PC-3 (cell line): ENCODE data around the gene ZFPL1. TPM values are rescaled to one million over a fixed set of nuclear protein-coding genes. Genes with fewer than 3 reads are reported as not detected.

ENCODE experiments used
- ATAC-seq: fragments of 200-7000 bp; cut with Tn5 transposase; 2 replicates; pipeline ENCODE4 v1.9.1; 2020; ENCODE audit warnings: mild to moderate bottlenecking, moderate library complexity
- BruUV-seq: library from RNA; stranded (reverse); fragments of 400-500 nt; replicated peaks from 2 replicates; lab custom pipeline; 2021; lab: Mats Ljungman, UMichigan
- CTCF ChIA-PET: fragments of 300-600 bp; sonication (Branson Sonifier 250); formaldehyde crosslinking; loops from one replicate; lab custom pipeline; 2022; ENCODE audit warnings: antibody characterized with exemption; lab: Charles Lee
- POLR2A ChIA-PET: fragments of 300-600 bp; sonication (Branson Sonifier 250); formaldehyde crosslinking; loops from one replicate; lab custom pipeline; 2022; ENCODE audit warnings: antibody characterized with exemption; ENCODE audit not compliant: unreplicated experiment; lab: Charles Lee
- DNase-seq: peaks from one replicate; pipeline ENCODE4 v3.0.0-alpha.2; 2015
- H2AFZ ChIP-seq: fragments of 300-600 bp; sonication (generic); 2 replicates; pipeline ENCODE4 v1.6.0; 2016; ENCODE audit warnings: antibody characterized with exemption, low read length
- H3F3A ChIP-seq: fragments of 300-600 bp; sonication (generic); one replicate; pipeline ENCODE4 v1.6.0; 2017; ENCODE audit warnings: antibody characterized with exemption, low read length, control low read depth, mild to moderate bottlenecking; ENCODE audit not compliant: unreplicated experiment
- H3K27ac ChIP-seq: fragments of 300-600 bp; sonication (generic); 2 replicates; pipeline ENCODE4 v1.5.1; 2016; ENCODE audit warnings: mild to moderate bottlenecking, low read length
- H3K27me3 ChIP-seq: fragments of 300-600 bp; sonication (generic); 2 replicates; pipeline ENCODE4 v1.6.1; 2016; ENCODE audit warnings: low read length, mixed read lengths
- H3K36me3 ChIP-seq: fragments of 300-600 bp; sonication (generic); 2 replicates; pipeline ENCODE4 v1.6.1; 2016; ENCODE audit warnings: low read depth, mixed run types, low read length, mixed read lengths
- H3K4me1 ChIP-seq: fragments of 300-600 bp; sonication (generic); 2 replicates; pipeline ENCODE4 v1.5.1; 2016; ENCODE audit warnings: low read length; ENCODE audit not compliant: insufficient read depth
- H3K4me2 ChIP-seq: fragments of 300-600 bp; sonication (generic); 2 replicates; pipeline ENCODE4 v1.6.0; 2016; ENCODE audit warnings: low read length
- H3K4me3 ChIP-seq: fragments of 300-600 bp; sonication (generic); 2 replicates; pipeline ENCODE4 v1.5.1; 2016; ENCODE audit warnings: mild to moderate bottlenecking, low read length, mixed read lengths
- H3K79me2 ChIP-seq: fragments of 300-600 bp; sonication (generic); 2 replicates; pipeline ENCODE4 v1.6.1; 2017; ENCODE audit warnings: low read length, mixed read lengths
- H3K9ac ChIP-seq: fragments of 300-600 bp; sonication (generic); 2 replicates; pipeline ENCODE4 v1.6.0; 2016; ENCODE audit warnings: mild to moderate bottlenecking, low read length
- H3K9me2 ChIP-seq: fragments of 300-600 bp; sonication (generic); replicated peaks from 2 replicates; pipeline ENCODE4 v1.6.1; 2016; ENCODE audit warnings: mixed run types, low read length, mixed read lengths
- H3K9me3 ChIP-seq: fragments of 300-600 bp; sonication (generic); 2 replicates; pipeline ENCODE4 v1.6.1; 2016; ENCODE audit warnings: low read length, mixed read lengths
- H4K20me1 ChIP-seq: fragments of 300-600 bp; sonication (generic); 2 replicates; pipeline ENCODE4 v1.6.1; 2016; ENCODE audit warnings: low read length, mixed read lengths
- CTCF ChIP-seq: fragments of 300-600 bp; sonication (generic); conservative IDR thresholded peaks from 2 replicates; pipeline ENCODE4 v1.5.1; 2017; ENCODE audit warnings: antibody characterized with exemption, low read depth, mild to moderate bottlenecking, low read length
- EZH2 ChIP-seq: fragments of 300-600 bp; sonication (generic); IDR thresholded peaks from one replicate; pipeline ENCODE4 v1.6.1; 2017; ENCODE audit warnings: antibody characterized with exemption, mild to moderate bottlenecking, low read length; ENCODE audit not compliant: unreplicated experiment
- EZH2phosphoT487 ChIP-seq: fragments of 300-600 bp; sonication (generic); IDR thresholded peaks from 2 replicates; pipeline ENCODE4 v1.6.1; 2018; ENCODE audit warnings: mild to moderate bottlenecking, antibody characterized with exemption, low read length, borderline replicate concordance
- intact Hi-C: fragments of 100-400 bp; cut with micrococcal nuclease; formaldehyde crosslinking; loops from 2 replicates; pipeline ENCODE4 v1.9.0; 2023
- total RNA-seq: library from RNA; depleted of rRNA; stranded (reverse); fragments of >200 nt; gene quantifications from 2 replicates; pipeline ENCODE4 v1.2.3, GENCODE V29; 2014

The ZFPL1 gene
- total RNA-seq, 1 experiment from 2014 or later = 103 TPM

GRCh38 chr11:65077451-65077850 is 6.6 kb upstream of the ZFPL1 start:
- CTCF ChIA-PET = no interaction called here

GRCh38 chr11:65078151-65078550 is 5.9 kb upstream of the ZFPL1 start:
- Histone ChIP-seq H3K9me2 (no peaks in the 10 kb centered on the region), H4K20me1 (no peaks in the 10 kb centered on the region), H2AFZ (no peak overlapping the region), H3K9ac (no peak overlapping the region), H3K4me1 (peaks cover 12% of the 10 kb centered on the region), H3K4me3 (no peak overlapping the region), H3K79me2 (peaks cover 57% of the 10 kb centered on the region), H3K36me3 (peaks cover 41% of the 10 kb centered on the region), H3K9me3 (no peaks in the 10 kb centered on the region), H3F3A (no peaks in the 10 kb centered on the region), H3K27ac (no peak overlapping the region), H3K27me3 (no peaks in the 10 kb centered on the region), H3K4me2 (no peak overlapping the region)
- intact Hi-C loops = loop anchor here (1.0 to 5.0 kb wide), 2 partner anchors 51 to 66 kb away; partner anchors contain the start of genes ARL2 and SNX15
- DNase-seq = peak; percentile 69
- ChIA-PET POLR2A (no interaction called here), CTCF (no interaction called here)
- ATAC-seq = peak; percentile 92
- no TSS peak for BruUV-seq
- peak; percentile 77 for TF ChIP-seq CTCF
- no peak for TF ChIP-seq EZH2
- no peak for TF ChIP-seq EZH2phosphoT487

More at GRCh38 chr11:65077451-65077850, 6.6 kb upstream of the ZFPL1 start:
- Histone ChIP-seq H3K27me3 (no peaks in the 10 kb centered on the region), H4K20me1 (no peaks in the 10 kb centered on the region), H3K27ac (no peak overlapping the region), H3K36me3 (peaks cover 39% of the 10 kb centered on the region), H3K9me2 (no peaks in the 10 kb centered on the region), H3F3A (no peaks in the 10 kb centered on the region), H3K9me3 (no peaks in the 10 kb centered on the region), H2AFZ (no peak overlapping the region), H3K9ac (no peak overlapping the region), H3K79me2 (peaks cover 50% of the 10 kb centered on the region), H3K4me1 (peaks cover 5% of the 10 kb centered on the region; the same call in 1 of the 2 replicates), H3K4me3 (no peak overlapping the region), H3K4me2 (no peak overlapping the region)
- intact Hi-C loops = loop anchor here (5.0 kb wide), 1 partner anchor 65 kb away; the partner anchor contains the start of gene ARL2
- POLR2A ChIA-PET = no interaction called here
- no peak for ATAC-seq
- TF ChIP-seq EZH2 (no peak), CTCF (no peak), EZH2phosphoT487 (no peak)
- peak; percentile 18 for DNase-seq
- BruUV-seq = no TSS peak

- no peaks in the 10 kb centered on the region for H3F3A ChIP-seq
- no peak overlapping the region for H3K9ac ChIP-seq
- DNase-seq (no peak), ATAC-seq (no peak)
- BruUV-seq = no TSS peak
- no peaks in the 10 kb centered on the region for H4K20me1 ChIP-seq
- no peak for TF ChIP-seq EZH2phosphoT487
- no peak for TF ChIP-seq EZH2
- no peak for TF ChIP-seq CTCF
- H3K36me3 ChIP-seq = peaks cover 41% of the 10 kb centered on the region
- no peaks in the 10 kb centered on the region for H3K9me2 ChIP-seq
- ChIA-PET CTCF (no interaction called here), POLR2A (interaction anchor here (0.6 kb wide), 1 partner anchor 43 kb away, joined by 3 read pairs; the partner anchor contains the start of genes FAU and MRPL49)
- no peak overlapping the region for H2AFZ ChIP-seq
- no peaks in the 10 kb centered on the region for H3K9me3 ChIP-seq
- H3K4me1 ChIP-seq = peaks cover 12% of the 10 kb centered on the region
- H3K27ac ChIP-seq = no peak overlapping the region
- peaks cover 64% of the 10 kb centered on the region for H3K79me2 ChIP-seq
- no peak overlapping the region for H3K4me3 ChIP-seq
- intact Hi-C loops = loop anchor here (1.0 to 5.0 kb wide), 2 partner anchors 52 to 67 kb away; partner anchors contain the start of genes ARL2 and SNX15
- no peaks in the 10 kb centered on the region for H3K27me3 ChIP-seq
- H3K4me2 ChIP-seq = no peak overlapping the region
Measured at GRCh38 chr11:65078786-65079342, 5.2 kb upstream of the ZFPL1 start.
